IMR-90 (cell line): ENCODE data around the gene GPRIN3. TPM values are rescaled to one million over a fixed set of nuclear protein-coding genes. Genes with fewer than 3 reads are reported as not detected.

Experiments
- ATAC-seq: fragments of 200-7000 bp; cut with Tn5 transposase; 2 replicates; pipeline ENCODE4 v1.9.1; 2020; ENCODE audit warnings: low read depth, mild to moderate bottlenecking, moderate library complexity
- BruUV-seq: library from RNA; stranded (reverse); fragments of 400-500 nt; replicated peaks from 2 replicates; lab custom pipeline; 2021; lab: Mats Ljungman, UMichigan
- CTCF ChIA-PET: fragments of 300-600 bp; formaldehyde crosslinking; extraction: SDS; loops from one replicate; lab custom pipeline; 2021; ENCODE audit warnings: antibody characterized with exemption; lab: Yijun Ruan, JAX
- POLR2A ChIA-PET: fragments of 300-600 bp; sonication (Branson Sonifier 250); formaldehyde crosslinking; loops from one replicate; lab custom pipeline; 2022; ENCODE audit warnings: antibody characterized with exemption; ENCODE audit not compliant: unreplicated experiment; lab: Charles Lee
- DNase-seq: peaks from one replicate; pipeline ENCODE4 v3.0.0; 2013
- H2AFZ ChIP-seq: replicated peaks from 2 replicates; pipeline ENCODE3; 2013; ENCODE audit warnings: low read length, mild to moderate bottlenecking; ENCODE audit not compliant: poor library complexity
- H2AK5ac ChIP-seq: 2 replicates; pipeline ENCODE4 v1.6.1; 2013; ENCODE audit warnings: low read depth, low read length, inconsistent platforms
- H2AK9ac ChIP-seq: replicated peaks from 2 replicates; pipeline ENCODE3; 2013; ENCODE audit warnings: mild to moderate bottlenecking, low read depth, low read length, moderate library complexity; ENCODE audit not compliant: poor library complexity
- H2BK120ac ChIP-seq: 2 replicates; pipeline ENCODE4 v1.6.1; 2013; ENCODE audit warnings: low read depth, low read length, inconsistent platforms
- H2BK15ac ChIP-seq: 3 replicates; pipeline ENCODE4 v1.6.1; 2013; ENCODE audit warnings: low read depth, low read length, inconsistent platforms
- H2BK20ac ChIP-seq: 2 replicates; pipeline ENCODE4 v1.6.1; 2013; ENCODE audit warnings: low read depth, mild to moderate bottlenecking, inconsistent platforms, low read length, moderate library complexity
- H2BK5ac ChIP-seq: 2 replicates; pipeline ENCODE4 v1.6.1; 2013; ENCODE audit warnings: mild to moderate bottlenecking, low read depth, low read length, inconsistent platforms; ENCODE audit not compliant: poor library complexity, severe bottlenecking
- H3K14ac ChIP-seq: replicated peaks from 2 replicates; pipeline ENCODE4 v1.6.1; 2013; ENCODE audit warnings: low read depth, low read length, inconsistent platforms
- H3K18ac ChIP-seq: 2 replicates; pipeline ENCODE4 v1.6.1; 2013; ENCODE audit warnings: low read depth, low read length, control low read depth
- H3K23ac ChIP-seq: 2 replicates; pipeline ENCODE4 v1.6.1; 2013; ENCODE audit warnings: low read depth, low read length, inconsistent platforms
- H3K27ac ChIP-seq: 2 replicates; pipeline ENCODE4 v1.5.1; 2013; ENCODE audit warnings: mild to moderate bottlenecking, control low read depth, low read length; ENCODE audit not compliant: insufficient read depth
- H3K27me3 ChIP-seq: 2 replicates; pipeline ENCODE4 v1.6.1; 2013; ENCODE audit warnings: low read length; ENCODE audit not compliant: control insufficient read depth, insufficient read depth
- H3K36me3 ChIP-seq: 2 replicates; pipeline ENCODE4 v1.6.1; 2013; ENCODE audit warnings: low read length, mixed read lengths; ENCODE audit not compliant: control insufficient read depth, insufficient read depth
- H3K4ac ChIP-seq: 2 replicates; pipeline ENCODE4 v1.6.1; 2013; ENCODE audit warnings: low read depth, low read length, inconsistent platforms
- H3K4me1 ChIP-seq: 2 replicates; pipeline ENCODE4 v1.6.1; 2013; ENCODE audit warnings: low read length, mixed read lengths; ENCODE audit not compliant: control insufficient read depth, insufficient read depth
- H3K4me2 ChIP-seq: 2 replicates; pipeline ENCODE4 v1.6.1; 2013; ENCODE audit warnings: low read depth, mild to moderate bottlenecking, control low read depth, low read length, moderate library complexity
- H3K4me3 ChIP-seq: 2 replicates; pipeline ENCODE4 v1.5.1; 2013; ENCODE audit warnings: low read depth, mild to moderate bottlenecking, control low read depth, low read length, moderate library complexity; ENCODE audit not compliant: insufficient read depth
- H3K56ac ChIP-seq: 2 replicates; pipeline ENCODE4 v1.6.1; 2013; ENCODE audit warnings: low read length, inconsistent platforms; ENCODE audit not compliant: insufficient read depth; ENCODE audit errors: extremely low read depth
- H3K79me1 ChIP-seq, 2 experiments: 2 replicates each; pipeline ENCODE4 v1.6.1; 2013; ENCODE audit warnings: low read length in 2 of 2, inconsistent platforms in 1 of 2, low read depth in 1 of 2
- H3K9ac ChIP-seq: 2 replicates; pipeline ENCODE4 v1.6.1; 2013; ENCODE audit warnings: low read depth, low read length, control low read depth
- H3K9me1 ChIP-seq: 2 replicates; pipeline ENCODE4 v1.6.1; 2013; ENCODE audit warnings: low read length, inconsistent platforms; ENCODE audit not compliant: insufficient read depth
- H3K9me3 ChIP-seq: 2 replicates; pipeline ENCODE4 v1.6.1; 2013; ENCODE audit warnings: low read length; ENCODE audit not compliant: control insufficient read depth, insufficient read depth
- H4K20me1 ChIP-seq: 2 replicates; pipeline ENCODE4 v1.6.1; 2013; ENCODE audit warnings: low read length, inconsistent platforms; ENCODE audit not compliant: insufficient read depth
- H4K5ac ChIP-seq: 2 replicates; pipeline ENCODE4 v1.6.1; 2013; ENCODE audit warnings: mild to moderate bottlenecking, low read depth, low read length, control low read depth
- H4K8ac ChIP-seq, 2 experiments: 2 replicates each; pipeline ENCODE4 v1.6.1; 2013; ENCODE audit warnings: low read depth in 2 of 2, low read length in 2 of 2, control low read depth in 1 of 2, inconsistent platforms in 1 of 2
- H4K91ac ChIP-seq: 2 replicates; pipeline ENCODE4 v1.6.1; 2013; ENCODE audit warnings: low read depth, low read length, inconsistent platforms; ENCODE audit not compliant: insufficient read depth
- FOS ChIP-seq: fragments of 150-350 bp; IDR thresholded peaks from 2 replicates; pipeline ENCODE4 v1.6.1; 2016; ENCODE audit warnings: low read depth, low read length
- WGBS, 2 experiments: methylation state at CpG; one replicate each; pipeline versions ENCODE4 v1.1.5 to v1.1.7; 2013; ENCODE audit warnings: missing lambda C conversion rate in 2 of 2; ENCODE audit not compliant: insufficient read length in 1 of 2; ENCODE audit errors: extremely low coverage in 2 of 2; 5-methylcytosine and 5-hydroxymethylcytosine counted together
- dilution Hi-C: fragments of 300-500 bp; cut with HindIII; formaldehyde crosslinking; loops from one replicate; pipeline ENCODE4 v1.14.3; 2018; ENCODE audit warnings: low sequenced_read_pairs; ENCODE audit not compliant: unreplicated experiment
- in situ Hi-C: fragments of 300-500 bp; cut with MboI; formaldehyde crosslinking; loops from 3 replicates; pipeline ENCODE4 v1.14.3; 2019; ENCODE audit warnings: low sequenced_read_pairs, inconsistent platforms, mixed read lengths
- intact Hi-C: fragments of 100-400 bp; cut with micrococcal nuclease; formaldehyde crosslinking; loops from 2 replicates; pipeline ENCODE4 v1.10.0; 2022
- polyA plus RNA-seq, 3 experiments: library from polyadenylated mRNA; depleted of rRNA; stranded (reverse); fragments of >200 nt; gene quantifications; 2 replicates each; pipeline ENCODE4 v1.2.3, GENCODE V29; 2012; ENCODE audit warnings: low replicate concordance in 1 of 3
- total RNA-seq: library from RNA; depleted of rRNA; stranded (reverse); fragments of >200 nt; gene quantifications from 2 replicates; pipeline ENCODE4 v1.2.3, GENCODE V29; 2012

Gene GPRIN3
- total and polyA plus RNA-seq, 2 of the 4 experiments (the other 2 are of a cell fraction), result under 0.01 TPM; not detected in 1

DNA sequence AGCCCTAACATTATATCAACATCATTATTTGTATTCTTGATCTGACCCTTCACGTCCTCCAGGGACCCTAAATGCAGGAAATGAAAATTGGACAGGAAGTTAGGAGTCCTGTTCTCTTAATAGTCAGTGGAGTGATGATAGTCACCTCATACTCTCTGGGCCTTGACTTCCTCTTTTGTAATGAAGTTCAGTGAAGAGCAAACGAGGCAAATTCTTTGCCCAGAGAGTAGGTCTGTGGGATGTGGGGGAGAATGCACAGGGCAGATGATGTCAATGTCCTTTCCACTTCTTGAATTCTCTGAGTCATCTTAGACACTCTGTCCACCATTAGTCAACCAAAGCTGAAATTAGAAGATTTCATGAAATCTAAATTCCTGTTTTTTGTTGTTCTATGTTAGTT is 17.1 kb upstream of the GPRIN3 start:
- Histone ChIP-seq H3K18ac (no peak overlapping the region), H4K91ac (no peak overlapping the region), H2BK120ac (no peak overlapping the region), H2BK15ac (no peak overlapping the region), H3K4me3 (no peak overlapping the region), H3K9me1 (no peaks in the 10 kb centered on the region), H3K23ac (no peak overlapping the region), H4K5ac (no peak overlapping the region), H4K8ac (no peak overlapping the region), H3K9ac (no peak overlapping the region), H2BK20ac (no peak overlapping the region), H2AFZ (no peak overlapping the region), H2BK5ac (no peak overlapping the region), H3K14ac (no peak overlapping the region), H3K4me1 (no peaks in the 10 kb centered on the region), H3K27ac (no peak overlapping the region), H2AK5ac (no peak overlapping the region), H2AK9ac (no peak overlapping the region), H3K27me3 (no peaks in the 10 kb centered on the region), H3K56ac (no peak overlapping the region), H3K79me1 (no peaks in the 10 kb centered on the region), H3K9me3 (no peaks in the 10 kb centered on the region), H3K4ac (no peak overlapping the region), H4K20me1 (no peaks in the 10 kb centered on the region), H3K4me2 (no peak overlapping the region), H3K36me3 (no peaks in the 10 kb centered on the region)
- ATAC-seq (no peak), DNase-seq (peak; percentile 0)
- POLR2A ChIA-PET, result no interaction called here
- in situ Hi-C loops, result no loop called here
- intact Hi-C loops, result no loop called here
- 60% methylated on average over 1 of the region's 2 CpGs; no CpG with 5 or more reads in 1 of the 2 experiments for WGBS, 2 experiments
- CTCF ChIA-PET, result interaction anchor here (0.7 kb wide), 1 partner anchor 29 kb away, joined by 3 read pairs; no protein-coding TSS in a partner anchor
- dilution Hi-C loops, result no loop called here
- TF ChIP-seq FOS, result no peak
- no TSS peak for BruUV-seq
